Coronary artery (tissue), 2 donors: Measurements from ENCODE around the gene SDR9C7.

Experiments
- DNase-seq: peaks from one replicate; pipeline ENCODE4 v3.0.0-alpha.2; 2017; ENCODE audit warnings: low spot score
- H3K27ac ChIP-seq, 2 donors: fragments of 200-600 bp; sonication (generic); one replicate each; pipeline ENCODE4 v1.5.1; 2016 to 2019
- H3K4me3 ChIP-seq: fragments of 200-600 bp; sonication (generic); 2 replicates; pipeline ENCODE4 v1.5.1; 2016; ENCODE audit warnings: mild to moderate bottlenecking, moderate library complexity
- TF ChIP-seq, protein P1 (sequence below): fragments of 200-600 bp; sonication (generic); IDR thresholded peaks from one replicate; pipeline ENCODE4 v1.5.1; 2019; ENCODE audit warnings: antibody characterized with exemption

Gene SDR9C7

DNA sequence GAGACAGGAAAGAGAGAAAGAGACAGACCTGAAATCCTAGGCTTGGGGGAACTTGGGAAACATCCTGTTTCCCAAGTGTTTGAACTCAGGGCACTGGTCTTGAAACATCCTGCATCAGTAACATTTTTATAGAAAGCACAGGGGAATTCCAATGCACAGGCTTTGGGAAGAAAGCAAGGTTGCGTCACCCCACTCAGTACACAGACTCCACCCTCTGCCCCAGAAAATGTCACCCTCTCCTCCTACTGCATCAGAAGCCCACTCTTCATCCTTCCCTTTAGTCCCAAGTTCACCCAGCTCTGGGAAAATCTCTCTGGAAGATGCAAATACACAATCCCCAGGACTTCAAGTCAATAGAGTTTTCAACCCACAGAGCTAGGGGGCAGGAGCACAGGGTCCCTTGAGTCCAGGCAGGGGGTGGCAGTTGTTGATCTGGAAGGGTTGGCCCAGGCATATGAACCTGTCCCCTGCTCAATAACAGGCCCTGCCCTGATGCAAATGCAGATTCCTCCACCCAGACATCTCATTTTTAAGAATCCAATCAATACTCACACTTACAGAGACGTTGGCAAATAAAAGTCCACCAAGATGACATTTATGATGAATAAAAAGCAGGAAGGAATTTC, 21.5 kb upstream of the SDR9C7 start:
- no peak overlapping the region for H3K4me3 ChIP-seq
- DNase-seq, result peak; percentile 22
- TF ChIP-seq, protein P1, sequence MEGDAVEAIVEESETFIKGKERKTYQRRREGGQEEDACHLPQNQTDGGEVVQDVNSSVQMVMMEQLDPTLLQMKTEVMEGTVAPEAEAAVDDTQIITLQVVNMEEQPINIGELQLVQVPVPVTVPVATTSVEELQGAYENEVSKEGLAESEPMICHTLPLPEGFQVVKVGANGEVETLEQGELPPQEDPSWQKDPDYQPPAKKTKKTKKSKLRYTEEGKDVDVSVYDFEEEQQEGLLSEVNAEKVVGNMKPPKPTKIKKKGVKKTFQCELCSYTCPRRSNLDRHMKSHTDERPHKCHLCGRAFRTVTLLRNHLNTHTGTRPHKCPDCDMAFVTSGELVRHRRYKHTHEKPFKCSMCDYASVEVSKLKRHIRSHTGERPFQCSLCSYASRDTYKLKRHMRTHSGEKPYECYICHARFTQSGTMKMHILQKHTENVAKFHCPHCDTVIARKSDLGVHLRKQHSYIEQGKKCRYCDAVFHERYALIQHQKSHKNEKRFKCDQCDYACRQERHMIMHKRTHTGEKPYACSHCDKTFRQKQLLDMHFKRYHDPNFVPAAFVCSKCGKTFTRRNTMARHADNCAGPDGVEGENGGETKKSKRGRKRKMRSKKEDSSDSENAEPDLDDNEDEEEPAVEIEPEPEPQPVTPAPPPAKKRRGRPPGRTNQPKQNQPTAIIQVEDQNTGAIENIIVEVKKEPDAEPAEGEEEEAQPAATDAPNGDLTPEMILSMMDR, result no peak
- no peak overlapping the region for H3K27ac ChIP-seq

DNA sequence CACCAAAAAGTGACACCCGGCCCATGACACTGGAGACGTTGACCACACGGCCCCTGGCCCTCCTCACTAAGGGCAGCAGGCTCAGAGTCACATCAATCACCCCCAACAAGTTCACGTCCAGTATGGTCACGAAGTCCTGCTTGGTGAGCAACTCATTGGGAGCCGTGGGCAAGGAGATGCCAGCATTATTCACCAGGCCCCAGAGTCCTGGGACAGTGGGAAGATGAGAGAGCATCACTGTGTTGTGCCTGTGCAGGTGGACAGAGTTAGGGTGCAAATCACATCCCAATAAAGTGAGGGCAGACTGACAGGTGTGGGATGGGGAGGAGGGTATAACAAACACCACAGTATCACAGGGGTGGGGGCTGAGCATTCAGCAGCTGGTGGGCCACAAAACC, 20.7 kb upstream of the SDR9C7 start:
- Histone ChIP-seq H3K27ac (no peak overlapping the region), H3K4me3 (no peak overlapping the region)
- no peak for DNase-seq
- TF ChIP-seq, protein P1, result no peak

DNA sequence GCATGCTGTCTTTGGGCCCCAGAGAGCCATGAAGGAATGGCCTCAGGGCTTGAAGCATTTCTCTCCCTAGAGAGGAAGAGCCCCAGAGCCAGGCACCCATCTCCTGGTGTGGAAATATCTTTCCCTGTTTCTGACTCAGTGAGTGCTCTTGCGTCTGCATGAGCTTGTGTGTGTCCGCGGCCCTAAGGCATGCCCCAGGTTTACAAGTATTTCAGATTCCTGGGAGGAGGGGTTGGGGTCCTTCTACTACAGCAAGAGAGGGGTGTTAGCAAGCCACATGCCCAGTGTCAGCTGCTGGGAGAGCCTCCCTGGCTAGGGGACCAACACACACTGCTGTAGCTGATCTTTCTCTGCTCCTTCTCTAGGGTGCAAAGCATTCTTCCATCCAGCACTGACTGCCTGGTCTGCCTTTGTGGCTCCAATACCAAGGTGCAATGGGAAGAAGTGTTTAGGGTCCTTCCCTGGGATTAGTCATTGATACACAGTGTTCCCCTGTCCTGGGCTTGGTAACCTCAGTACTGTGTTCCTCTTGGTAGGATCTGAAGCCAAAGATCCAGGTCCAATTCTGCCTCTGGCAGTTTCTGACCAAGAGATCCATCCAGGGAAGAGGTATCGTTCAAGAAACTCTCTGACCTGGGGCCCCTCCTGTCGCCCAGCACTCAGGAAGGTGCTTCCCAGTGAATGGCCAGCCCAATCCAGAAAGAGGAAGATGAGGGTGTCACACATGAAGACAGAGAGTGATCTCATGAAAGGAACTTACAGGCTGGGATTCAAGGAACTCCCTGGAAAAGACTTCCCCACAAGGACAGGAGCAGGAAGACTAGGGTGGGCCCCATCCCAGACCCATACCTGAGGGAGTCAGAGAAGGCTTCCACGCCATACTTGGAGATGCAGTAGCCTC, 20.1 kb upstream of the SDR9C7 start:
- Histone ChIP-seq H3K27ac (no peak overlapping the region), H3K4me3 (no peak overlapping the region)
- TF ChIP-seq, protein P1, result no peak
- peak; percentile 46 for DNase-seq

DNA sequence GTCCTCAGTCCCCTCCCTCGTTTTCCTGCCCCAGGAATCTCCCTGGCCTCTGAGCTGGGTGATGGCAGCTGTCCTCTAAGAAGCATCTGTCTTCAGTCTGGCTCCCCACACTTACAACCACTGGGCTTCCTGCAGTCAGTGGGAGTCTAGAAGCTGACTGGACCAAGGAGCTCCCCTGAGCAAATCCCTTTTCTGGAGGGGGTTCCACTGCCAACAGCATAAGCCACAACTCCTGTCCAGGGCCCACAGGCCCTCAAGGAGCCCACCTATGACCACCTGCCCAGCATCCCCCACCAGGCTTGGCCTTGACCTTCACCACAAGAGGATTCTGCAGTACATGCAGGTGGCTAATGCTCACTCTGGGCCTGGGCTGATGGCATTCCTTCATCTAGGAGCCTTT, 19.1 kb upstream of the SDR9C7 start:
- peak; percentile 62 for DNase-seq
- TF ChIP-seq, protein P1, result no peak
- no peak overlapping the region for H3K4me3 ChIP-seq
- H3K27ac ChIP-seq, result no peak overlapping the region

DNA sequence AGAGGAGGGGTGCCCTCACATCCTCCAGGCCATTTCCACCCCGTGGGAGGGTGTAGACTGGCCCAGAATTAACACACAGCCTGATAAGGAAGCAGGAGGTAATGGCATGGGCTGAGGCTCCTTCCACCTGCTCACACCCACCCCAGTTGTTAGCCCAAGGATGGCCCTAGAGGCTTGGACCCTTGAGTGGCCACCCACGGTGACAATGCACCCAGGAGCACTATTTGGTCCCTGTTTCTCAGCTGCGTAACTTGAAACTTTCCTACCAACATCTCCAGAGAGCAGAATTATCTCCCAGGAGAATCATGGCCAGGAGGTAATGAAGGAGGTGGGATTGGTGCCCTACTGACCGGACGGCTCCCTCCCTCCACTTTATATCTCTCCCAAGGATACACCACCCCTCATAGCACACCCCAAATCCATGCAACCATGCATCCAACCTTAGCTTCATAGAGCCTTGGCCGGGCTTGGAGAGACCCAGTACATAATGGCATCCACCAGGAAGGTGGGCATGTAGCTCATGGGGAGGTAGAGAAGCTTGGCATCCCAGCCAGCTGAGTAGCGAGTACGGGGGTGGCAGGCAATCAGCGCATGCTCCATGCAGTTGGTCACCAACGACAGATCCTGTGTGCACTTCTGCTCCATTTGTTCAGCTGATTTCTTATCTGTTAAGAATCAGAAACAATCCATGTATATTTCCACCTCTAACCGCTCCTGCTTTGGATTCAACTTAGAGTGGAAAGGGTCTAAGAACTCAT, 17.6 kb upstream of the SDR9C7 start:
- TF ChIP-seq, protein P1, result no peak
- no peak for DNase-seq
- Histone ChIP-seq H3K4me3 (no peak overlapping the region), H3K27ac (no peak overlapping the region)

DNA sequence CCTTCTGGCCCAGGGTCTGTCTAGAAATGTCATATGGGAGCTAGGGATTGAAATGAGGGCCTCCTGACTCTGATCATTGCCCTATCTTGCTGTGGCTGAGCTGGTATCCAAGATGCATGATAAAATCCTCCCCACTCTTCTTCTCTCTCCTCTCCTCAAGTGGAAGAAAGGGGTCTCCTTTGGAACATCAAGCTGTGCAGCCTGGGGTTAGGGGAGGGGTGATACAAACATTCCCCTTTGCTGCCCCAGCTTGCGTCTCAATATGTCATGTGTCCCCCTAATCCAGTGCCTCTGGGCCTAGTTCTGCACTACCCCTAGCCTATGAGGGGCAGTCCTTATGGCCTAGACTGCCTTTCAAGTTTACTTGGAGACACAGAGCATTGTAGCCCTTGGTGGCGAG, 14.7 kb upstream of the SDR9C7 start:
- TF ChIP-seq, protein P1, result no peak
- Histone ChIP-seq H3K4me3 (no peak overlapping the region), H3K27ac (no peak overlapping the region)
- DNase-seq, result no peak
